GM10266 (cell line): Measurements from ENCODE around the gene CERK.

ENCODE experiments used
- DNase-seq: peaks from one replicate; pipeline ENCODE4 v3.0.0; 2012; ENCODE audit errors: extremely low spot score
- TF ChIP-seq, protein P1 (sequence below): IDR thresholded peaks from 2 replicates; pipeline ENCODE4 v1.5.1; 2012; ENCODE audit warnings: mild to moderate bottlenecking, low read depth; ENCODE audit not compliant: control insufficient read depth, insufficient read depth; ENCODE audit errors: missing control alignments

The CERK gene

DNA sequence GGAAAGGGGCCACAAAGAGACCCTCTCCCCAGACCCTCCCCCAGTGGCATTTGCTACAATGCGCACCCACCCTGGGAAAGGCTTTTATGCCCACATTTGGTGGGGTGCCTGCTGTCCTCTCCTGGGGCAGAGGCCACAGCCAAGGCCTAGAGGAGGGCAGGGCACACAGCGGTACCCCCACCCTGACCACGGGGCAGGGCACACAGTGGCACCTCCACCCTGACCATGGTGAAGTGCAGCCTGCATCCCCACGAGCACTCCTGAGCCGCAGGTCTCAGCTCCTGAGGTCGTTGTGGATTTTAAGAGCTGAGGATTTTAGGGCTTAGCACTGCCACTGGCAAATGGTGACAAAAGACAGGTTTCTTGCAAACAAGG lies 34.1 kb downstream of the CERK start:
- no peak for DNase-seq
- TF ChIP-seq, protein P1, sequence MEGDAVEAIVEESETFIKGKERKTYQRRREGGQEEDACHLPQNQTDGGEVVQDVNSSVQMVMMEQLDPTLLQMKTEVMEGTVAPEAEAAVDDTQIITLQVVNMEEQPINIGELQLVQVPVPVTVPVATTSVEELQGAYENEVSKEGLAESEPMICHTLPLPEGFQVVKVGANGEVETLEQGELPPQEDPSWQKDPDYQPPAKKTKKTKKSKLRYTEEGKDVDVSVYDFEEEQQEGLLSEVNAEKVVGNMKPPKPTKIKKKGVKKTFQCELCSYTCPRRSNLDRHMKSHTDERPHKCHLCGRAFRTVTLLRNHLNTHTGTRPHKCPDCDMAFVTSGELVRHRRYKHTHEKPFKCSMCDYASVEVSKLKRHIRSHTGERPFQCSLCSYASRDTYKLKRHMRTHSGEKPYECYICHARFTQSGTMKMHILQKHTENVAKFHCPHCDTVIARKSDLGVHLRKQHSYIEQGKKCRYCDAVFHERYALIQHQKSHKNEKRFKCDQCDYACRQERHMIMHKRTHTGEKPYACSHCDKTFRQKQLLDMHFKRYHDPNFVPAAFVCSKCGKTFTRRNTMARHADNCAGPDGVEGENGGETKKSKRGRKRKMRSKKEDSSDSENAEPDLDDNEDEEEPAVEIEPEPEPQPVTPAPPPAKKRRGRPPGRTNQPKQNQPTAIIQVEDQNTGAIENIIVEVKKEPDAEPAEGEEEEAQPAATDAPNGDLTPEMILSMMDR: no peak

DNA sequence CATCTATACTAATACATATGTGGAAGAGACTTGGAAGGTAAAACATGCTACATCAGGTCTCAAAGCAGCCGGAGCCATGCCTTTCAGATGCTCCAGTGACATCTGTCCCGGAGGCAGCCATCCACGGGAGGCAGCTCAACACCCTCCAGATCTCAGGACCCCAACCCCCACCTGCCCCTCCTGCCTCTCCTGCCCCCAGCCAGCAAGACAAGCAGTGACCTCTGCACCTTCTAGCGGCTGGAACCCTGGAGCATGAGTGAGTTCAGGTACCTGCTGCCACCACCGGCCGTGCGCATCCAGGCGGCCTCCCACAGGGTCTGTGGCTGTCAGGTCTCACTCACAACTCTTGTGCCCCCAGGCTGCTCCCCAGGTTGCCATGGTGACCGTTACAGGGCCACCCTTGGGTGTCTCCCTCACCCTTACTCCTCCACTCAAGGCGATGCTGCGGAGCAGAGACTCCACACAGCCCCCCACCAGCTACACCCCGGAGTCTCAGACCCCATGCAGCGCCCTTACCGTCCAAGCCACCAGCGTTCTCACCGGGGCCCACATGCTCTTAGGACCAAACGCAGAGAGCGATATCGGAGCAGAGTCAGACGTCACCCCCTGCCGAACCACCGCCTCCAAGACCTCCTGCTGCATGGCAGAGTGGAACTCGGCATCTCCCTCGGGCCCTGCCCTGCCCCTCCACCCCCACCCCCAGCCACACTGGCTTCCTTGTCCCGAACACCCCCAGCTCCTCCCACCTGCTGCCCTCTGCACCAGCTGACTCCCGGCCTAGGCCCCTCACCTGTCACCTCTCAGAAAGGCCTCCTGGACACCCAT lies 34.7 kb downstream of the CERK start:
- no peak for DNase-seq
- TF ChIP-seq, protein P1: no peak

DNA sequence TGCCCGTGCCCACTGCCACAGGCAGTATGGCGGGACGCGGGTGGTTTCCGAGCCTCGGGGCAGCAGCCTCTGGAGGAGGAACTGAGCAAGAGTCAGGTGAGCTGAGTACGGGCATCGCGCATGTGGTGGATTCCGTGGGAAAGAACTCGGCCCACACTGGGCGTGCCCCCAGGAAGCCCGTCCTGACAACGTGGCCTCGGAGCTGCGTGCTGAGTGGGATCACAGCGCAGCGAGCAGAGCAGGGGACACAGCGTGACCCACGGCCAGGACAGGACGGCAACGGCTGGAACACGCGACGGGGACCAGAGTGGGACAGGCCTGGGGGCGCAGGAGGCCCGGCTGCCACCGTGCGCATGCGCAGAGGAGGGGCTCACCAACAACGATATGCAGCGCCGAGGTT lies 36.8 kb downstream of the CERK start:
- no peak for DNase-seq
- TF ChIP-seq, protein P1: no peak

DNA sequence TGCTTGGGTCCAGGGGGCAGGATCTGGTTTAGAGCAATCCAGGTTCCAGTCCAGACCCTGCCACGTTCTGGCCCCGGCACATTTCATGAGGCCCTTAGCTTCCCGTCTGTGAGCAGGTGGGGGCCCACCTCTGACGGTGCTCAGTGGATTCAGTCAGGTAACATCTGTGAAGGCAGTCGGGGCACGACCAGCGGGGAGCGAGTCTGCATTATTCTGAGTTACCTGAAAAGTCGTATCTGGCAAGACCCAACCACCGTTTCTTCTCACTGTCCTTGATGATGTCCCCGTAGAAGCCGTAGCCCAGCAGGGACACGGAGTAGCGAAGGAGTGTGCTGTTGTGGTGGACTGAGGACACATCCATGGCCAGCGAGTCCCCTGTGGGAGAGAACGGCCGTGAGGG lies 39.0 kb downstream of the CERK start:
- no peak for DNase-seq
- TF ChIP-seq, protein P1: no peak

DNA sequence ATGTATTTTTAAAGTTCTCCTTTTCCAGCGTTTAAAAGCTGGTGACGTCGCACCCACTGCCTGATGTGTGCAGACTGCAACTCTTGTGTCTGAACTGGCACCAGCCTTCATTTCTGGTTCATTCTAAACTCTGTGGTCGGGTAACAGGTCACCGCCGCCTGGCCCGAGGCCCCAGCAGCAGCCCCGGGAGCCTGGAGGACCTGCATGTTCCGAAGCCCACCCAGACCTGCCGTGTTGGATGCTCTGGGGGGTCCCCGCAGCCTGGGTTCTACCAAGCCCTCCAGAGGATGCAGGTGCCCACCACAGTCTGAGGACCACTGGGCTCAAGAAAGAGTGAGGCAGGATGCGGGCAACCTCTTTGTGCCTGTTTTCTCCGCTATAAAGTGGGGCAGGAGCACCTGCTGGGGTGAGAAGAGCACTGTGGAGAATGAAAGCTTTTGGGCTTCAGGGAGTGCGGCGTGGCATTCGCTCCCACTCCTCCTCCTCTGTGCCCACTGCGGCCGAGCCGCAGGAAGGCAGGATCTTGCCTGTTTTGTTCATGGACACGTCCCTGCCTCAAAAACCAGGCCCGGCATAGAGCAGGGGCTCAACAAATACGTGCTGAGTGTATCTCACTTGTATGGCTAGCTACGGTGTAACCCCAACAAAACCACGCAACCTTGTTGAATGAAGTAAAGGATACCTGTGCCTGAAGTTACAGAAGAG lies 40.1 kb downstream of the CERK start:
- TF ChIP-seq, protein P1: no peak
- DNase-seq: no peak

DNA sequence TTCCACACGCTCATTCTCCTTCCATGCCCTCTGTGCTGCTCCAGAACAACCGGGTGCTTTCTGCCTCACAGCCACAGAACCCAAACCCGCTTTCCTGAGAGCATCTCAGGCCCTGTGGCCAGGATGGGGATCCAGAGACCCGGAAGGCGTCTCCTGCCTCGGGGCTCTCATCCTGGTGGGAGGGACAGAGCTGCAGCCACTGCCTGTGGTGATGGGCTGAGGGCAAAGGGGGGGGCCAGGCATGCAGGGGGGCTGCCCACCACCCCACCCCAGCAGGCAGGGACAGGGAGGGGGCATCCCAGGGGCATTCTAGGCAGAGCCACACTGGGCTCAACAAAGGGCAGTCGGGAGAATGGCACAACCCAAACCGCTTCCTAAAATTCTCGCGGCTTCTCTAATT lies 41.4 kb downstream of the CERK start:
- TF ChIP-seq, protein P1: no peak
- no peak for DNase-seq

DNA sequence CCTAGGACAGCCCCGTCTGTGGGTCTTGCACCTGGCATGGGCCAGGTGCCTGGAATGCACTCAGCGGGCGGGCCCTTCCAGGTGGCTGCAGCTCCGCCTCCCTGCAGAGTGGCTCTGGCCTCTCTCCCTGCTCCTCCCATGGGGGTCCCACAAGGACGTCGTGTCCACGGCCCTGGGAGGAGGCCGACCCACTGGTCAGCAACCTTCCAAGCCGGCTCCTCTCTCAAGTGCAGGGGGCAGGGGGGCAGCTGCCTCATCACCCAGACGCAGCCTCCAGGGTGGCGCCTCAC lies 41.9 kb downstream of the CERK start:
- DNase-seq: no peak
- TF ChIP-seq, protein P1: no peak
